D341Med (cell line): Measurements from ENCODE around the gene KIAA2012.

Source experiments
- DNase-seq: peaks from one replicate; pipeline ENCODE4 v3.0.0; 2012; ENCODE audit warnings: low spot score

The KIAA2012 gene

DNA sequence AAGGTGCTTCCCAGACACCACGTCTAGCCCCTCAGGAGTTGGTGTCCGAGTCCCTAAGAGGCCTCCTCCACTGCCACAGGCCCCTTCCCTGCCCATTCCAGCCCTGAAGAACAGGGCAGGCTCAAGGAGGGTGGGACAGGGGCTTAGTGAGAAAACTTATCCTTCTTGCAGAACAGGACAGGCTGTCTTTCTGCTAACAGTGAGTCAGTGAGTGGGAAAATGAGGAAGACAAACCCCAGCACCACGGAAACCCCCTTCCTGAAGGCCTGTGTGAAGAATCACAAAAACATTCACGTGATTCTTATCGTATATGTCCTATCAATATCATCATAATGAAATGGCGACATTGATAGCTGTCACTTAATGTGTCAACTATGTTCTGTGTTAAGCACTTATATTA is 29.6 kb upstream of the KIAA2012 start:
- DNase-seq: no peak

GRCh38 chr2:202044777-202045176 is 28.3 kb upstream of the KIAA2012 start:
- no peak for DNase-seq

DNA sequence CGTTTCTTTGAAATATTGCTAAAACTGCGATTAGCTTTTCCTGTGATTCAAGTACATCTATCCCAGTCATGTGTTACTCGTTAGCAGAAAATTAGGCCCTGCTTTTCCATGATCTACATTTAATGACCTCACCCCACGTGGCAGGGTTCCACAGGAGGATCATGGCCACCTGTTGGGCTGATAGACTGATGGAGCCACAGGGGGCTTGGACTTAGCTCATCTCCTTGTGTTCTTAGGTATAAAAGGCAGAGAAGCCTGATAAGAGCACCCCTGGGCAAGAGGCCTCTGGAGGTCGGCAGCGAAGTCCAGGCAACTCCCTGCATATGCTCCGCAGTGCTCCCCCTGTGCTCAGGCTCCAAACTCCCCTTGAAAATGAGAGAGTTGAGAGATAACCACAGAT is 26.5 kb upstream of the KIAA2012 start:
- DNase-seq: no peak

DNA sequence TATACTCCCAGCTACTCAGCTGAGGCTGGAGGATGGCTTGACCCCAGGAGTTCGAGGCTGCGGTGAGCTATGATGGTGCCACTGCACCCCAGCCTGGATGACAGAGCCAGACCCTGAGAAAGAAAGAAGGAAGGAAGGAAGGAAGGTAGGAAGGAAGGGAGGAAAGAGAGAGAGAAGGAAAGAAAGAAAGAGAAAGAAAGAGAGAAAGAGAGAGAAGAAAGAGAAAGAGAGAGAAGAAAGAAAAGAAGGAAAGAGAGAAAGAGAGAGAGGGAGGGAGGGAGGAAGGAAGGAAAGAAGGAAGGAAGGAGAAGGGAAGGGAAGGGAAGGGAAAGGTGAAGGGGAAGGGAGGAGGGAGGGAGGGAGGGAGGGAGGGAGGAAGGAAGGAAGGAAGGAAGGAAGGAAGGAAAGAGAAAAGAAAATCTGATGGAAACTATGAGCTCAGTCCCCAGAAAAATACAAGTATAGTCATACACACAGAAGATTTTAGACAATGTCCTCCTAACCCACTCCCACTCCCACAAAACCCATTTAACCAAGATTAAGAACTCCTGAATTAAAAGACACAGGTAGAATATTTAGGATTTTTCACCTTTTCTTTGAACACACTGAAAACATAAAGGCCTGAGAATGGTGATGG is 23.8 kb upstream of the KIAA2012 start:
- no peak for DNase-seq

DNA sequence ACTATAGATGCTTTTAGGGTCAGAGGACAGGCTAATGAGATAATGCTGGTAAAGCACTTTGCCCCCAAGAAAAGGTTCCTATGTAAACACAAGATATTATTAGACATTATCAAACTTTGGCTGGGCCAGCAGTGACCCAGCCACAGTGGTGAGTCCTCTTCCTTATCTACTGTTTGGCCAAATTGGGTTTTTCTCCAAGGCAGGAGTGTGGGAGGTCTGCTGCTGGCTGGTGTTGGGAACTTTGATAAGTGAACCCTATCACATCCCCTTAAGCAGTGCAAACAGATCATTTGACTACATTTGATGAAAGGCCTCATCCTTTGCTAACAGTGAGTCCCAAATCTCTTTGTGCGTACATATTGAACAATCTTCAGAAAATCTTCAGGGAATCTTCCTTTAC is 23.2 kb upstream of the KIAA2012 start:
- no peak for DNase-seq

DNA sequence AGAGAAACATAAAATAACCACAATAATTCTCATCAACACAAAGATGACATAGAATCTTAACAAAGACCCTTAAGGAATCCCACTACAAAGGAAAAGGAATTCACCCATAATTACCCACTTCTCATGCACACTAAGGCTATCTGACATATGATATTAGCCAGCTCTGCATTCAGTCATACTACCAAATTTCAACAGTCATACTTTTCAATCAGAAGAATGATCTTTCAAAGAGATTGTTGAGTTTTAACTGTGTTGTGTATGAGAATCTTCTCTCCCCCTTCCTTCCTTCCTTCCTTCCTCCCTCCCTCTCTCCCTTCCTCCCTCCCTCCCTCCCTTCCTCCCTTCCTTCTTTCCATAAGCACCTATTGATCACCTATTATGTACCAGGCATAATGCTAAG is 22.4 kb upstream of the KIAA2012 start:
- no peak for DNase-seq

- no peak for DNase-seq
These were observed 21.4 kb upstream of the KIAA2012 start for GRCh38 chr2:202051499-202052161.

DNA sequence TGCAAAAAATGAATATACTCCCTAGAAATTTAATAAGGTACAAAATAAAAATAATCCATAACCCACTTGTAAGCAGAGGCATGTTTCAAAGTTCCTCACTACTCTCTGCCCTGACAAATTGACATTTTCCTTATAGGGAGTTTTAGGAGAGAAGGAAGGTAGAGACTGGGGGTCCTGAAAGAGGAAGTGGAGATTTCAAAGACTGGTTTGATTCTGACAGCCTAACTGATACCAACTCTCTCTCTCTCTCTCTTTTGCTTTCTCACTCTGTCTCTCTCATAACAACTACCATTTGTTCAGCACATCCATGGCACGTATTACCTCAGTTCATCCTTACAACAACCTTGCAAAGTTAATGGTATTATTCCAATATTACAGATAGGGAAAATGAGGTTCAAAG is 20.8 kb upstream of the KIAA2012 start:
- DNase-seq: no peak

- DNase-seq: no peak
These were observed 18.4 kb upstream of the KIAA2012 start for GRCh38 chr2:202054679-202055078.

DNA sequence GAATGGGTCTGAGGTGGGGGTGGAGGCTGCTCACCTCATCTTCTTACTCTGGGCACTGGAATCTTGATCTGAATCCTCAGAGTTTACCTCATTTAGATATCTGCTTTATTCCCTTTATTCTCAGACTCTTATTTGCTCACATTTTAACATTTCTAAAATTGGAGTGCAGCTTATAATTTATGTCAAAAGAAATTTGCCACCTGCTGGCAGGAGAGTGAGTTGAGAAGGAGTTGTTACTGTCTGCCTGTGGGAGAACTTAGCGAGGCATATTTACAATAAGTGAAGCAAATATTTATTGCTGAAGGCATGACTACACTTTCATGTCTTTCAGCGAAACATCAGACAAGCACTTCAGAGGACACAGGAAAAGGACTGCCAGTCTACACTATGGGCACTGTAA is 16.4 kb upstream of the KIAA2012 start:
- DNase-seq: no peak

DNA sequence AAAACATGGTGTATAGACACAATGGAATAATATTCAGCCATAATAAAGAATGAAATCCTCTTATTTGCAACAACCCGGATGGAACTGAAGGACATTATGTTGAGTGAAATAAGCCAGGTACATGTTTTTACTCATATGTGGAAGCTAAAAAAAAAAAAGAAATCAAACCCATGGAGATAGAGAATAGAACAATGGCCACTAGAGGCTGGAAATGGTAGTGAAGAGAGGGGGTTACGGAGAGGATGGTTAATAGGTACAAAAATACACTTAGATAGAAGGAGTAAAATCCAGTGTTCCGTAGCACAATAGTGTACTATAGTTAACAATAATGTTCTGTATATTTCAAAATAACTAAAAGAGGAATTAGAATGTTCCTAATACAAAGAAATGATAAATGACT is 12.8 kb upstream of the KIAA2012 start:
- no peak for DNase-seq

DNA sequence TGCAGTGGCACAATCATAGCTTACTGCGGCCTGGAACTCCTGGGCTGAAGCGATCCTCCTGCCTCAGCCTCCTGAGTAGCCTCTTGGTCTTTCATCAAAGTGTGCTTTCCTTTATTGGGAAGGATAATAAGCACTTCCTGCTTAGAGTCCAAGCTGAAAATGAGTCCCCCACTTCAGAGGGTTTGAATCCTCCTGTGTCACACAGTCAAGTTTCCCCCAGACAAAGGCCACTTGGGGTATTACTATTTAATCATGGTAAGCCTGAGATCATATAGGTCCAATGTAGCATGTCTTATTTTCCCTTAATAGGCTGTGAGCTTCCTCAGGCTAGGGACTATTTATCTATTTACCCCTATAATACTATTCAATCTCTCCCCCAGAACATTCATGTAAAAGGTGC is 11.4 kb upstream of the KIAA2012 start:
- no peak for DNase-seq

- DNase-seq: no peak
These were observed 8.7 kb upstream of the KIAA2012 start for GRCh38 chr2:202064171-202064880.

DNA sequence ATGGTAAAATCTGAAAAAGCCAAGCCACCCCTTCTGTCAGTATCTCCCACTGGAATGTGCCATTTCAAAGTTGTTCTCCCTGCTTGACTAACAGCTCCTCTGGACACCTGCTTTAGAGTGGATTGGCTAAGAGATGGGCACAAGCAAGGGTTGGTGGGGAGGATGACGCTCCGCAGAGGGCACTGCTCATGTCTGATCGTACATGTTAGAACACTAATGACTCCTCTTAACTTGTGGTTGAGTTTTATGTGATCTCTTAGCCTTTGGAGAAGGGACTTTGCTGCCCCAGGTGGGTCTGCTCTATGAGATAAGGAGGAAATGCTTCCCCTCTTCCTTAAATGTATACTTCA is 8.2 kb upstream of the KIAA2012 start:
- no peak for DNase-seq

GRCh38 chr2:202065876-202066275 is 7.2 kb upstream of the KIAA2012 start:
- DNase-seq: no peak

DNA sequence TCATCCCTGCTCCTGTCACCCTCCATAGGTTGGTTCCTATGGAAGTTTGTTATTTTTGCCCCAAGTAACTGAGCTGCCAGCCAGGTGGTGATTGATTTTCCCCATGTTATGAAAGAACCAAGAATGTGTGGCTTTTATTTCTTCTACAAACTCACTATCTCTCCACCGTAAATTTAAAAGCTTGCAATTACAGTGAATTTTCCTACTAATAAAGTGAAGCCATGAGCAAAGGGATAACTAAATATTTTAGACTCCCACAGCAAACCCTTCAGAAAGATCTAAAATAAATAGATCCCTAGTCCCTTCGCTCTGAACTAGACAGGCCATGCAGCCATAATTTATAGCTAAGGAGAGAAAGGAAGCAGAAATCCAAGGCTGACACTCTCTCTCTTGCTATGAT is 6.2 kb upstream of the KIAA2012 start:
- no peak for DNase-seq

- DNase-seq: no peak
These were observed 5.5 kb upstream of the KIAA2012 start for GRCh38 chr2:202067589-202067988.

- DNase-seq: no peak
These were observed 3.6 kb upstream of the KIAA2012 start for GRCh38 chr2:202069170-202070067.

DNA sequence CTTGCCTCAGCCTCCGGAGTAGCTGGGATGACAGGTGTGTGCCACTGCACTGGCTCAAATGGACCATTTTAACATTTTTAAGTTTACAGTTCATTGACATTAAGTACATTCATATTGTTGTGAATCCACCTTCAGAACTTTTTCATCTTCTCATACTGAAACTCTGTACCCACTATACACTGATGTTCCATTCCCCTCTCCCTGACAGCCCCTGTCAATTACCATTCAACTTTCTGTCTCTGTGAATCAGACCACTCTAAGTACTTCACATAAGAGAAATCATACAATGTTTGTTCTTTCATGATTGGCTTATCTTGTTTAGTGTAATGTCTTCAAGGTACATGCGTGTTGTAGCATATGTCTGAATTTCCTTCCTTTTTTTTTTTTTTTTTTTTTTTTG is 1.9 kb upstream of the KIAA2012 start:
- DNase-seq: no peak

- DNase-seq: peak; percentile 66
These were observed 829 bp upstream of the KIAA2012 start for GRCh38 chr2:202072226-202072625.

DNA sequence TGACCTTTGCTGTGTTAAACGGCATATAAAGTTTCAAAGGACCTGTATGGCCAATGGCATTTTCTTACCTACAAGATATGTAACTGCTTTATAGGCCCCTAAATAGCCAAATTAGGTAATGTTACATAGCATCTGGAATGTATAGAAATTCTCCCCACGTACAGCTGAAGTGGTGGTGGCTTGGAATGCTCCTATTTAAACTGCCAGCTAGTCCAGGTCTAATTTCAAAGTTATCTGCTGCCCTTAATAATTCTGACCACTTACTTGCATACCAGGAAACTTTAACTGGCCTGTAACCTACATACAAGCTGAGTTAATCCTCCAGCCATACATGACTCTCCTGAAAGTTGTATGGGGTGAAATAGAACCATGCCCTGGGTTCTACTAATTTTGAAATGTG is 1.3 kb downstream of the KIAA2012 start:
- no peak for DNase-seq

GRCh38 chr2:202079310-202079709 is 6.3 kb downstream of the KIAA2012 start:
- DNase-seq: no peak

DNA sequence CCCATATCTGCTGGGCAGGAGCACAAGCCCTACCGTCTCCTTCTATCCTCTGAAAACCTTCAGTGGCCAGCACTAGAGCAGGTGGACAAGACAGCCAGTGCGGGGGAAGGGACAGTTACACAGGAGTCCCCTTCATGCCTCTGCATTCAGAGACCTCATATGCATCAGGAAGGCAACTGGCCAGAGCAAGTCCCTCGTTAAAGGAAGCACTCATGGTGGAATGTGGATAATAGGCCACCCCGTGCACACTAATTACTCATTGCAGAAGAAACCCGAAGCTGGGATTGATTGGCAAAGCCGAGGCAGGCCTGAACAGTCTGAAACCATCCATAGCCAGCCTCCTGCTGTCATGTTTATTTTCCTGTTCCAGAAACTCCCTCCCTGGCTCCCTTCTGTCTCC is 11.2 kb downstream of the KIAA2012 start:
- DNase-seq: no peak
